GM18907 (cell line): ENCODE data around the gene ZNF331.

Experiments
- ATAC-seq: cut with Tn5 transposase; IDR thresholded peaks from one replicate; pipeline ENCODE4 v1.9.1; 2021; ENCODE audit warnings: mild to moderate bottlenecking, moderate library complexity; ENCODE audit not compliant: unreplicated experiment

Gene ZNF331

DNA sequence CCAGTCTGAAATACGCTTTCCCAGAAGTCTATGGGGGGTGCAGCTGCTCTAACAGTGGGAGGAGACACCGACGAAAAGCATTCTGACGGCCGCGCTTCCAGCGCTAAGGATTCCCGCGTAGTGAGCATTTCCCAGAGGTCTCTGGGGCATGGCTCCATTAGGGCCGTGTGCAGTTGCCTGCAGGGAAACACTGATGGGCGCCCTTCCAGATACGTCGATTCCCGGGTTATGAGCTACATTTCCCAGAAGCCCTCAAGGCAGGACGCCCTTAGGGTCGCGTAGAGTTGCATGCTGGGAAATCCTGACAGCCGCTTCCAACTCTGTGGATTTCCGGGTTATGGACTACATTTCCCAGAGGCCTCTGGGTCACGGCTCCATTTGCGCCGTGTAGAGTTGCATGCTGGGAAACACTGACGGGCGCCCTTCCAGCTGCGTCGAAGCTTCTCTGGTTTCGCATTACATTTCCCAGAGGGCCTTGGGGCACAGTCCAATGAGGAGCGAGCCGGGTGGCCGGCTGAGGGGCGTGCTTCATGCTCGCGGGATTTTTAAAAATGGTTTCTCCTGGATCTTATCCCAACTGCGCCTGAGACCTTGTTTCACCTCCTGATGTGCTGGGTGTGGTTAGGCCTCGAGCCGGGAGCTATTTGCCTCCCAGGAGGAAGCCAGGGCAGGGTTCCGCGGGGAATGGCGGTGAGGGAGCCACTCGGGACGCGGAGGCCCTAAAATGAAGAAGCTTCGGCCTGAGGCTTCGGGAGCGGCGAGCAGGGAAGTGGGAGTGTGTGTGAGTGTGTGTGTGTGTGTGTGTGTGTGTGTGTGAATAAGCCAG lies 17.2 kb upstream of the ZNF331 start:
- ATAC-seq: peak; percentile 99

DNA sequence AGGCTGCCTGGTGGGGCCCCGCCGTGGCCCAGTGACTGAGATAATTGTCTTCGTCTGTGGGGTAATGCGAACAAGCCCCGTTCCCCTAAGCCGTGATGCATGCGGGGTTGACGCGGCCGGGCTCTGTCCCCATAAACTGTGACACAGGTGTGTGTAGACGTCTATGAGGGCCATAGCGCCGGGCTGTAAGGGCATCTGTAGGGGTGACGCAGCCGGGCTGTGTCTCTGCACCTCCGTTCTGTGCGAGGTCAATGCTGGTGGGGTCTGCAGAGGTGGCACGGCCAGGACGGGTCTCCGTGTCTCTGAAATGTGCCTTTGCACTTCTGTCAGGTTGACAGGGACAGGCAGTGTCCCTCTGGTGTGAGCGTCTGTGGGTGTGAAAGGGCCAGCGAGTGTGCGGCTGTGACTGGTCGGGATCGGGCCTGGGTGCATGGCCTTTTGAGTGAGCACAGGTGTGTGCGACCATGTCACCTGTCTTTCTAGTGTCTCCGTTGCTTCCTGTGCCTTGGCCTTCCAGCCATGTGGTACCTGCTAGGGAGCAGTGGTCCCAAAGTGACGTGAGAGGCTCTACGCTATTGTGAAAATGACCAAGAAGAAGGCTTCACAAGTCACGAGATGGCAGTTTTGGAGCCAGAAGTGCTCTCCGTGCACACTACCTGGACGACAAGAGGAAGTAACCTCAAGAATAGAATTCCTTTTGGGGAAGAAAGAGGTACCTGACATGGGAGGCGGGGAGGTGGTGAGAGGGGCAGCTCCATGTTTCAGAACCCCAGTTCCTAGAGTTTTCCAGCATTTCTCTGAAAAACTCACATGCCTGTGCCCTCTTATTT lies 16.4 kb upstream of the ZNF331 start:
- ATAC-seq: no peak

DNA sequence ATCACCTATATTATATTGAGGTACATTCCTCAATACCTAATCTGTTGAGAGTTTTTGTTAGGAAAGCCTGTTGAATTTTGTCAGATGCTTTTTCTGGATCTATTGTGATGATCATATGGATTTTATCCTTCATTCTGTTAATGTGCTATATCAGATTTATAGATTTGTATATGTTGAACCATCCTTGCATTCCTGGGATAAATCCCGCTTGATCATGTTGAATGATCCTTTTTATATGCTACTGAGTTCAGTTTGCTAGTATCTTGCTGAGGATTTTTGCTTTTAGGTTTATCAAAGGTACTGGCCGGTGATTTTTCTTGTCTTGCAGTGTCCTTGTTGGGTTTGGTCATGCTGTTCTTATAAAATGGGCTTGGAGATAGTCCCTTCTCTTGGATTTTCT lies 12.0 kb upstream of the ZNF331 start:
- ATAC-seq: no peak

DNA sequence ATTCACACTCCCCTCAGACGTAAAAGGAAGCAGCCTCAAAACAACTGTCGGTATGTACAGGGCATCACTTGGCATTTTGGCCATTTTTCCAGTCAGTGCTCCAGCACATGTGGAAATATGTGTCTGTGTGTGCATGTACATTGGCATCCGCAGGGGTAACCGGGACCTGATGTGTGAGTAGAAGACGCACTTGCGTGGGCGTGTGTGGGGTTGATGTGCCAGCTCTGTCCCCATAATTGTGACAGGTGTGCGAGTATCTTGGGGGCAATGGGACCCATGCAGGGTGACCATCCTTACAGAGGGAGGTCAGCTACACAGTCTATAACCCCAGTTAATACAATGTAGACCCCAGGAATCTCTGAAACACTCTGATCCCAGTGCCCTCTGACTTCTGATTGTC lies 7.3 kb upstream of the ZNF331 start:
- ATAC-seq: no peak

DNA sequence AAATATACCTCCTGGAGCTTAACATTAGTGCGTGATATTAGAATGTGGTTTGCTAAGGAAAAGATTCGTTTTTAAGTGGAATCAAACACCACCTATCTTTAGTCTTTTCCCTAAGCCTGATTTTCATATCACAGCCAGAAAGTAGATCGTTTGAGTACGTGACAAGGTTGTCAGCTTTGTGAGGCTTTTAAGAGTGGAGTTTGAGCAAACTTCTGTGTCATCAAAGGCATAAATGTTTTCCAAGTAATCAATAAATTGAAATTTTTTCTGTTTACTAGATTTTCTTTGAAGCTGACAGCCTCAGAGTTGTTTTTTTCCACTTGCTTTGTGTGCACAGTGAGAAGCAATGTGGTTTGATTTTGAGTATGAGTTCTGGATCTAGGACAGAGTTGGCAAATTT lies 6.5 kb upstream of the ZNF331 start:
- ATAC-seq: no peak

DNA sequence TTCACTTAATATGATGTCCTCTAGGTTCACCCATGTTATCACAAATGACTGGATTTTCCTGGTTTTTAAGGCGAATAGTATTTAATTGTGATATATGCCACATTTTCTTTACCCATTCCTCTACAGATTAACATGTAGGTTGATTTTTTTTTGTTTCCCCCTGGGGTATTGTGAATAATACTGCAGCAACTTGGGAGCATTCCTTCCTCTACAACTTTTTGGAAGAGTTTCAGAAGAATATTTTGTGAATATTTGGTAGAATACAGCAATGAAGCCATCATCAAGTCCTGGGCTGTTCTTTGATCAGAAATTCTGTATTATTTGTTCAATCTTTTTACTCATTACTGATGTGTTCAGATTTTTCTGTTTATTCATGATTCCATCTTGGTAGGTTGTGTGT lies 5.6 kb upstream of the ZNF331 start:
- ATAC-seq: no peak

DNA sequence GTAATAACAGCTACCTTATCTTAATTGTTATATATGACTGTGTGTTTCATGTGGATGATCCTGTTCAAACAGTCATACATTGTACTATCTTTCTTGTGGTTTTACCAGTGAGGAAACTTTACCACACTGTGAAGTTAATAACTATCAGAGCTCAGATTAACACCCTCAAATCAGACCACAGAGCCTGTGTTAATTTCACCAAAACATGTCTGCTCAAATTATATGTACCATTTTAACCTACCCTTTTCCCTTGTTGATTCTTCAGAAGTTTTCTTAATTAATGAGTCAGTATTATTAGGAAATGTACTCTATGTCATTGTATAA lies 1.8 kb upstream of the ZNF331 start:
- ATAC-seq: no peak

DNA sequence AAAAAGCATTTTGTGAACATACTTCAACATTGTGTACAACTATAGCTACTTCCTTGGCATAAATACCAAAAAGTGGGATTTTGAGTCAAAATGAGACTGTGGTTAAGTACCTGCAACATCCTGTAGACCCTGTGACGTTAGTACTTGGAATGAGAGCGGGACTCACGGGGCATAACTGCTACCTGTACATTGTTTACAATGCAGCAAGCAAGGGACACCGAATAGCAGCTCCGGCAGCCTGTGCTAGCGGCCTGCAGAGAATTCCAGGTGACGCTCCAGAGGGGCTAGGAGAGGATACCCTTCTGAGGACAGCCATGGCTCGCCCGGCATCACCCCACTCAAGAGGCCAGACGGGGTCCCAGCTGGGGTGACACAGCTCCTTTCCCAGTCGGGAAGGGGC lies 824 bp upstream of the ZNF331 start:
- peak; percentile 14 for ATAC-seq

DNA sequence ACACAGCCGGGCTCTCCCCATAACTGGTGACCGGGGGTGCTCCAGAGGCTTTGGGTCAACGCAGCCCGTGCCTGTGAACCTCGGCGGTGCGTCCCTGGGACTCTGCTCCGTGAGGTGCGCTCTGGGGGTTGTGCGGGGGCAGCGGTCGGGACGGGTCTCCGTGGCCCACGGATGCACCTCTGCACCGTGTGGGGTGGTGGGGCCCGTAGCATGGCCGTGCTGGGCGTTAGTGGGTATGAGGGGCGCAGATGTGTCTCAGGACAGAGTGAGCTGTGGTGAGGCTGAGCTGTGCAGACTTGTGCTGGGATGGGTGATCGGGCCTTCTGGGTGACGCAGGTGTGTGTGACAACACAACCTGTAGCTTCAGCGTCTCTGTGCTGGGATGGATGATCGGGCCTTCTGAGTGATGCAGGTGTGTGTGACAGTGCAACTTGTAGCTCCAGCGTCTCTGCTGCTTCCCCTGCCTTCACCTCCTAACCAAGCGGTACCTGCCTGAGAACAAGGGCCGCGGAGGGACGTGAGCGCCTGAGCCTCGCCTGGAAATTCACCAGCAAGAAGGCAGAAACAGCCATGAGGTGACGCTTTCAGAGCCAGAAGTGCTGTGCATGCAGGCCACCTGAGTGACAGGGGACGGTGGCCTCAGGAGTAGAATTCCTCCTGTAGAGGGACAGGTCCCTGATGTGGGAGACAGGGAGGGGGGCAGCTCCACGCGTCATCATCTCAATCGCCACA lies 599 bp downstream of the ZNF331 start:
- peak; percentile 28 for ATAC-seq

DNA sequence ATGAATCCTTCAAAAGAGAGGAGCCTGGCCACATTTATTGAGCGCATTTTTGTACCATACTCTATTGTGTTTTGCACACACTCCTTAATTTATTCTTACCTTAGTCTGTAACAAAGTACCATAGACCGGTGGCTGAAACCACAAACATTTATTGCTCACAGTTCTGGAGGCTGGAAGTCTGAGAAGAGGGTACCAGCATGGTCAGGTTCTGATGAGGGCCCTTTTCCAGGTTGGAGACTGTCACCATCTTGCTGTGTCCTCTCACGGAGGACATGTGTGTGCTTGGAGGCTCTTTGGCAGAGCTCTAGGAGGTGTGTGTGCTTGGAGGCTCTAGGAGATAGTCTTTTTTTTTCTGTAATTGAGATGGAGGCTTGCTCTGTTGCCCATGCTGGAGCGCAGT lies 2.1 kb downstream of the ZNF331 start:
- ATAC-seq: no peak

DNA sequence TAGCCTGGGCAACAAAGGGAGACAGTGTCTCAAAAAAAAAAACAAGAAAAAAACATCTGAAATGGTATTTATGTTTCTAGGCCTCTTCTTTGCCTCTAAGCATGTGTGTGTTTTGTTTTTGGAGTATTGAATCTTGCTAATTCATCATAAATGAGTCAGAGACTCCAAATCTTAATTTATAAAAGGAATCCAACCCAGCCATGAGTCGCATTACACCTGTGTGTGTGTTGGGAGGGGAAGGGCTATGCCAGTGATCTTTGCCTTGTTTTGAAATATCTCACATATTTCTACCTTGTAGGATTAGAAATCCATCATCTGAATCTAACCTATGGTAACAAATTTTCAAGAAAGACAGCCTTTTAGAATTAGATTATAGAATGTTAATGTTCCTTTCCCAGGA lies 4.0 kb downstream of the ZNF331 start:
- no peak for ATAC-seq

DNA sequence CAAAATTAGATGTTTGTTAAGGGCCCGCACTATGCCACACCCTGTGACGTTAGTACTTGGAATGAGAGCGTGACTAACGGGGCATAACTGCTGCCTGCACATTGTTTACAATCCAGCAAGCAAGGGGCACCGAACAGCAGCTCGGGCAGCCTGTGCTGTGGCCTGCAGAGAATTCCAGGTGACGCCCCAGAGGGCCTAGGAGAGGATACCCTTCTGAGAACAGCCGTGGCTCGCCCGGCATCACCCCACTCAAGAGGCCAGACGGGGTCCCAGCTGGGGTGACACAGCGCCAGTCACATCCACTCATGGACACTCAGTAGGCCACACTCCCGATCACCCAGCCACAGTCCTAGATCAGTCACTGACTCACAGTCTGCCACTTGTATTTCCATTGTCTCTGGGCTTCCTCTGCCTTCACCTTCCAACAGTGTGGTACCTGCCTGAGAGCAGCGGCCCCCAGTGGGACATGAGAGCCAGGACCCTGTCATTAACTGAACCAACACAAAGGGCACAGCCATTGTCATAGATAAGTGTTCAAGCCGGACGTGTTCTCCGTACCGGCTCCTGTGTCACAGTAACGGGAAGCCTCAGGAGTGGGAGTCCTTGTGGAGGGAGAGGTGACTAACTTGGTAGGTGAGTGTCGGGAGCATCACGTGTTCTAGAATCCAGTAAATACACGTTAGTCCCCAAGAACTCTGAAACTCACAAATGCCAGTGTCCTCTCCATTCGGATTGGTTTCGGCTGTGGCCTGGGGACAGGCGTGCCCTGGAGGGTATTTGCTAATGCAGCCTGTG lies 7.5 kb downstream of the ZNF331 start:
- ATAC-seq: no peak

DNA sequence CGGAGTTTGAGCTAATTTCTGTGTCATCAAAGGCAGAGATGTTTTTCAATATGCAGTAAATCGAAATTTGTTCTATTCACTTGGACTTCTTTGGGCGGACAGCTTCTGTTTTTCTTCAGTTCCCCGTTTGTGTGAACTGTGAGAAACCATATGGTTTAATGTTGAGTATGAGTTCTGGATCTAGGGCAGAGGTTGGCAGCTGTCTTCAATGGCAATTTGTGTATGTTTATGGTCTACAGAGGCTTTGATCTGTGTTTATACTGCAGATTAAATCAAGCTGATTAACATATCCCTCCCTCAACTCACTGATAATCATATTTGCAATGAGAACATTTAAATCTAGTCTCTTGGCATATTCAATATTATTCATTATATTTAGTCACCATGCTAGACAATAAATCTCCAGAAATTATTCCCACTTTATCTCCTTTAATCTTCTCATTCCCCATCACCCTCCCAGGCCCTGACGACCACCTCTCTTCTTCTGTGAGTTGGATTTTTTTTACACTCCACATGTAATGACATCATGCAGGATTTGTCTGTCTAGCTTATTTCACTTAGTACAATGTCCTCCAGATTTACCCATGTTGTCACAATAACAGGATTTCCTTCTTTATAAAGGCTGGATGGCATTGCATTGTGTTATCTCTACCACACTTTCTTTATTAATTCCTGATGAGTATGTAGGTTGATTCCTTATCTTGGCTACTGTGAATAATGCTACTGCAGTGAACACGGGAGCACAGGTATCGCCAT lies 9.0 kb downstream of the ZNF331 start:
- no peak for ATAC-seq

DNA sequence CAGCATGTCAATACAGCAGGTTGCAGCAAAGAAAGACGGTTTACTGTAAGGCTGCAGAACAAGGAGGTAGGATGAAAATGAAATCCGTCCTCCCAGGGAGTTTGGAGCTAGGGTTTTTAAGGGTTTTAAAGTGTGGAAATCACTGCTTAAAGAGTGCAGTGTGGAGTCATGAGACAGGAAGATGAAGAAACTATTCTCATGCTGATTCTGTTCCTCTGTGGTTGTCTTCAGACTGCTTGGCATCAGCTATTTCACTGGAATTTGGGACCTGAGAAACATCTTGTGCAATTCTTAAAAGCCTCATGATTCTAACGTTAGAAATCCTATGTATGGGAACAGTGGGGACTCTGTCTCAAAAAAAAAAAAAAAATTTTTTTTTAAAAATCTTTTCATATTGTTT lies 11.4 kb downstream of the ZNF331 start:
- ATAC-seq: no peak

DNA sequence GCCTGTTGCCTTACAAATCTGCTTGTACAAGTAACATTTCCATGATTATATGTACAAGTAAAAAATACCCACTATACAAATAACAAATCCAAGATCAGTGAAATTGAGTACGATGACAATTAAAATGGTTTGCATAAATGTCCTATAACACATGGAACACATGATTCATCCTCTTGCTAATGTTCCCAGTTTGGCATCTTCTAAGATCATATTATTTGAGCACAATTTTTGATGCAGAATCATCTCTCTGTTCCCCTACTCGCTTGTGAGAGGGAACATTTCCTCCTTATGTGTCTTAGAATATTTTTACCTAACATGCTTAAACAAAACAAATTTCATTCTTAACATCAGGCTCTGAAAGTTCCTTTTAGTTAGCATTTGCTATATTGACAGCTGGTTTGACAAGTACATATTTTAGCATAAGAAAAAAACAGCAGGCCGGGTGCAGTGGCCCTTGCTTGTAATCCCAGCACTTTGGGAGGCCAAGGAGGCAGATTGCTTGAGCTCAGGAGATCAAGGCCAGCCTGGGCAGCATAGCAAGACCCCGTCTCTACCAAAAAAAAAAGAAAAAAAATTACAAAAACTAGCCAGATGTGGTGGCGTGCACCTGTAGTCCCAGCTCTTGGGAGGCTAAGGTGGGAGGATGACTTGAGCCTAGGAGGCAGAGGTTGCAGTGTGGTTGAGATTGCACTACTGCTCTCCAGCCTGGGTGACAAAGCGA lies 14.2 kb downstream of the ZNF331 start:
- no peak for ATAC-seq

DNA sequence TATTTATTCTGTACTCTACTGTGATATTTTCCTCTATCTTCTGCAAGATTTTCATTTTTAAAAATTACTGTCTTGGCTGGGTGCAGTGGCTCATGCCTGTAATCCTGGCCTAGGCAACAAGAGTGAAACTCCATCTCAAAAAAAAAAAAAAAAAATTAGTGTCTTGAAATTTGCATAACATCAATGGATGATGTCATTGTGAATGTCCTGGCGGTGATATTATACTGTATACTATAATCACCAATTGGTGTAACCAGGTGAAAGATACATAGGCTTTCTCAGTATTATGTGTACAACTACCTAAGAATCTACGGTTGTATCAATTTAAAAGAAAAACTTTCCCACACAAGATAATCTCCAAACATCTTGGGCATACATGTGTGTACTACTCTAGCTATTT lies 15.2 kb downstream of the ZNF331 start:
- ATAC-seq: no peak

DNA sequence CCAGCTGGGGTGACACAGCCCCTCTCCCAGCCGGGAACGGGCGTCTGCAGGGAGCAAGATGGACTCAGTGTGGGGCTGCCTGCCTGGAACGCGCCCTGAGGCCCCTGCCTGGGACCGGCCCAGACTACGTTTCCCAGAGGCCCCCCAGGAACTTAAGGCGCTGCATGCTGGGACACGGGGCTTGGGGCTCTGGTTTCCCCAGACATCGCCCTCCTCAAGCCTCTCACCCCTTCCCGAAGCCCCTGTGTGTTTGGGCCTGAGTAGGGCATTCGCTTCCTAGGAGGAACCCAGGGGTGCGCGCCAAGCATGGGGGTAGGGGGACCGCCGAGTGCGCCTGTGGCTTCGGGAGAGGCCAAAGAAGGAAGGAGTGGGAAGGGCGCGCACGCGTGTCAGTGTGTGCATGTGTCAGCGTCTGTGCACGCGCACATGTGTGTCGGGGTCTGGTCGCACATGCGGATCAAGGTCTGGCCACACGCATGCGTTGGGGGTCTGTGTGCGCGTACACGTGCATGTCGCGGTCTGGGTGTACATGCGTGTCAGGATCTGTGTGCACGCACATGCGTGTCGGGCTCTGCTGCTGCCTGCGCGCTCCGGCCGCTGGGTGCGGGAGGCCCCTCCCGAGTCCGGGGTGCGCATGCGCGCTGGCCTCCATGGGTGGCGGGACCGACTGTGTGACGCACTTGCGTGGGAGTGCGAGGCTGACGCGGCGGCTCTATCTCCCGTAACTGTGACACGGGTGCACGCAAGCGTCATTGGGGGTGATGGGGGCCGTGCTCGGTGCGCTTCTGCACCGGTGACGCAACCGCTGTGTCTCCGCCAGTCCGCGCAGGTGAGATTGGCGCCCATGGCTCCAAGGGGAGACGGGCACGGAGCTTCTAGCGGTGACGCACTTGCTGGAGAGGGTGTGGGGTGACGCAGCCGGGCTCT lies 16.2 kb downstream of the ZNF331 start:
- peak; percentile 69 for ATAC-seq

DNA sequence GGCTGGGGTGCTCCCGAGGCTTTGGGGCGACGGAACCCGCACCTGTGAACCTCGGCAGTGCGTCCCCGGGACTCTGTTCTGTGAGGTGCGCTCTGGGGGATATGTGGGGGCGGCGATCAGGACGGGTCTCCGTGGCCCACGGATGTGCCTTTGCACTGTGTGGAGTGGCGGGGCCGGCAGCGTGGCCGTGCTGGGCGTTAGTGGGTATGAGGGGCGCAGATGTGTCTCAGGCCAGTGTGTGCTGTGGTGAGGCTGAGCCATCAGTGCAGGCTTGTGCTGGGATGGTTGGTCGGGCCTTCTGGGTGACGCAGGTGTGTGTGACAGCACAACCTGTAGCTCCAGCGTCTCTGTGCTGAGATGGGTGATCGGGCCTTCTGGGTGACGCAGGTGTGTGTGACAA lies 16.9 kb downstream of the ZNF331 start:
- ATAC-seq: no peak

DNA sequence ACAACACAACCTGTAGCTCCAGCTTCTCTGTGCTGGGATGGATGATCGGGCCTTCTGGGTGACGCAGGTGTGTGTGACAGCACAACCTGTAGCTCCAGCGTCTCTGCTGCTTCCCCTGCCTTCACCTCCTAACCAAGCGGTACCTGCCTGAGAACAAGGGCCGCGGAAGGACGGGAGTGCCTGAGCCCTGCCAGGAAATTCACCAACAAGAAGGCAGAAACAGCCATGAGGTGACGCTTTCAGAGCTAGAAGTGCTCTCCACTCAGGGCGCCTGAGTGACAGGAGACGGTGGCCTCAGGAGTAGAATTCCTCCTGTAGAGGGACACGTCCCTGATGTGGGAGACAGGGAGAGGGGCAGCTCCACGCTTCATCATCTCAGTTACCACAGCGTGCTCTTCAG lies 17.4 kb downstream of the ZNF331 start:
- no peak for ATAC-seq
